RPMI7951 (cell line): ENCODE data around the gene NHS. TPM values are rescaled to one million over a fixed set of nuclear protein-coding genes. Genes with fewer than 3 reads are reported as not detected.
A peak's percentile ranks its signal among the peaks of the same experiment; 100 is the strongest.

Source experiments
- DNase-seq: peaks from one replicate; pipeline ENCODE4 v3.0.0-alpha.2; 2012; ENCODE audit warnings: low read depth
- total RNA-seq: library from RNA; depleted of rRNA; stranded (reverse); fragments of >200 nt; shearing (Covaris generic); gene quantifications from 2 replicates; pipeline ENCODE4 v1.2.3, GENCODE V29; 2014; rRNA removed

Gene NHS
- total RNA-seq = 6.8 and 7.1 TPM in 2 replicates

- DNase-seq = peak; percentile 83
These were observed at the start of gene NHS for GRCh38 chrX:17374619-17375366. Gene NHS, plus strand, starts transcription at chrX:17375200. Its CDS starts 558 bp downstream, at chrX:17375758.

- no peak for DNase-seq
These were observed 46.2 kb upstream of the NHS start for GRCh38 chrX:17328837-17329236.

- DNase-seq = no peak
These were observed 38.6 kb upstream of the NHS start for GRCh38 chrX:17336377-17336776.

GRCh38 chrX:17355976-17356375 is 19.0 kb upstream of the NHS start:
- no peak for DNase-seq

GRCh38 chrX:17359500-17359899 is 15.5 kb upstream of the NHS start:
- peak; percentile 49 for DNase-seq

GRCh38 chrX:17361620-17362019 is 13.4 kb upstream of the NHS start:
- DNase-seq = no peak

GRCh38 chrX:17368002-17368401 is 7.0 kb upstream of the NHS start:
- no peak for DNase-seq

GRCh38 chrX:17369309-17369708 is 5.7 kb upstream of the NHS start:
- no peak for DNase-seq

- no peak for DNase-seq
These were observed 4.8 kb upstream of the NHS start for GRCh38 chrX:17370191-17370590.

GRCh38 chrX:17372052-17372451 is 2.9 kb upstream of the NHS start:
- no peak for DNase-seq

GRCh38 chrX:17373337-17373736 is 1.7 kb upstream of the NHS start:
- no peak for DNase-seq

- no peak for DNase-seq
These were observed 302 bp downstream of the NHS start for GRCh38 chrX:17375367-17375636.

GRCh38 chrX:17375637-17376430 is 834 bp downstream of the NHS start:
- DNase-seq = peak; percentile 41

- no peak for DNase-seq
These were observed 1.6 kb downstream of the NHS start for GRCh38 chrX:17376431-17377077.

GRCh38 chrX:17377091-17377717 is 2.2 kb downstream of the NHS start:
- DNase-seq = peak; percentile 65

- DNase-seq = no peak
These were observed 2.8 kb downstream of the NHS start for GRCh38 chrX:17377795-17378194.

GRCh38 chrX:17380221-17380620 is 5.2 kb downstream of the NHS start:
- DNase-seq = peak; percentile 54

- peak; percentile 2 for DNase-seq
These were observed 15.4 kb downstream of the NHS start for GRCh38 chrX:17390419-17390850.

GRCh38 chrX:17395154-17395553 is 20.2 kb downstream of the NHS start:
- no peak for DNase-seq

GRCh38 chrX:17397074-17397473 is 22.1 kb downstream of the NHS start:
- DNase-seq = peak; percentile 71

- DNase-seq = peak; percentile 60
These were observed 28.2 kb downstream of the NHS start for GRCh38 chrX:17403189-17403691.

GRCh38 chrX:17403972-17404371 is 29.0 kb downstream of the NHS start:
- no peak for DNase-seq
